GM18508 (cell line): ENCODE measurements around the gene TIMM13.

ENCODE experiments used
- ATAC-seq: cut with Tn5 transposase; IDR thresholded peaks from one replicate; pipeline ENCODE4 v1.9.1; 2021; ENCODE audit warnings: moderate number of reproducible peaks; ENCODE audit not compliant: insufficient read depth, unreplicated experiment

TIMM13 gene

DNA sequence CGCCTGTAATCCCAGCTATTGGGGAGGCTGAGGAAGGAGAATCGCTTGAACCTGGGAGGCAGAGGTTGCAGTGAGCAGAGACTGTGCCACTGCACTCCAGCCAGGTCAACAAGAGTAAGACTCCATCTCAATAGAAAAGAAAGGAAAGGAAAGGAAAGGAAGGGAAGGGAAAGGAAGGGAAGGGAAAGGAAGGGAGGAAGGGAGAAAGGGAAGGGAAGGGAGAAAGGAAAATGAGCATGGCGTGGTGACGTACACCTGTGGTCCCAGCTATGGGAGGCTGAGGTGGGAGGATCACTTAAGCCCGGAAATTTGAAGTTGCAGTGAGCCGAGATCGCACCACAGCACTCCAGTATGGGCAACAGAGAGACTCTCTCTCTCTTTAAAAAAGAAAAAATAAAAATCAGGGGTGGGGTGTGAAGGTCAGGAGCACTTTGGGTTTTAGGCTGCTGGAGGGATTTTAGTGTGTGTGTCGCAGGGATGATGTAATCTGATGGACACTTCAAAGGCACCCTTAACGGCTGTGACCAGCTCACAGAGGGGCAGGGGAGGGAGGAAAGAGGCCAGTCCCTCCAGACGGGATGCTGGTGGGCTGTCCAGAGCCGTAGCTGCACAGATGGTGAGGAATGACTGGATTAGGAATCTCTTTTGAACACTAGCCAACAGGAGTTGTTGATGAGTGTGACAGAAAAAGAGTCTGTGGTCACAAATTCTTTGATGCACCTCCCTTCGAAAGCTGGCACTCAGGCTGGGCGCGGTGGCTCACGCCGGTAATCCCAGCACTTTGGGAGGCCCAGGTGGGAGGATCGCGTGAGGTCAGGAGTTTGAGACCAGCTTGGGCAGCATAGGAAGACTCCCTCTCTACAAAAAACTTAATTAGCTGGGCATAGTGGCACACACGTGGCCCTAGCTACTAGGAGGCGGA is 39.8 kb downstream of the TIMM13 start:
- ATAC-seq = no peak

DNA sequence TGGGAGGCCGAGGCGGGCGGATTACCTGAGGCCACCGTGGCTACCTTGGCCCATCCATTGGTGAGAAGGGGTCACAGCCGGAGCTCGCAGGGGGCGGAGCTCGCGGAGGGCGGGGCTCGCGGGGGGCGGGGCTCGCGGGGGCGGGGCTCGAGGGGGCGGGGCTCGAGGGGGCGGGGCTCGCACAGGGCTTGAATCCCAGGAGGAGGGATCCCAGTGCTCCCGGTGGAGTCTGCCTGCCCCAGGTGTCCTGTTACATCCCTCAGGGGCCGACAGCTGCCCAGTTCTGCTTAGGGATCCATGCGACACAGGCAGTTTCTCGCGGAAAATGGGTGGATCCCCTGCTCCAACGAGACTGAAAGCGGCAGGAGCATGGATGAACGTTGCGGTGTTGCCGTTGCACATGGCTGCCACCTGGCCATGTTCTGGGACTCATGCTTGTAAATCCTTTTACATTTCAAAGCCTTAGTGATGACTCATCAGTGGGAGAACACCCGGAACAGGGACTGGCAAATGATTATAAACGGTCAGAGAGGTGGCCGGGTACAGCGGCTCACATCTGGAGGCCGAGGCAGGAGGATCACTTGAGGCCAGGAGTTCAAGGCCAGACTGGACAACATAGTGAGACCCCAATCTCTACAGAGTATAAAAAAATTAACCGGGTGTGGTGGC is 42.2 kb downstream of the TIMM13 start:
- ATAC-seq = no peak

DNA sequence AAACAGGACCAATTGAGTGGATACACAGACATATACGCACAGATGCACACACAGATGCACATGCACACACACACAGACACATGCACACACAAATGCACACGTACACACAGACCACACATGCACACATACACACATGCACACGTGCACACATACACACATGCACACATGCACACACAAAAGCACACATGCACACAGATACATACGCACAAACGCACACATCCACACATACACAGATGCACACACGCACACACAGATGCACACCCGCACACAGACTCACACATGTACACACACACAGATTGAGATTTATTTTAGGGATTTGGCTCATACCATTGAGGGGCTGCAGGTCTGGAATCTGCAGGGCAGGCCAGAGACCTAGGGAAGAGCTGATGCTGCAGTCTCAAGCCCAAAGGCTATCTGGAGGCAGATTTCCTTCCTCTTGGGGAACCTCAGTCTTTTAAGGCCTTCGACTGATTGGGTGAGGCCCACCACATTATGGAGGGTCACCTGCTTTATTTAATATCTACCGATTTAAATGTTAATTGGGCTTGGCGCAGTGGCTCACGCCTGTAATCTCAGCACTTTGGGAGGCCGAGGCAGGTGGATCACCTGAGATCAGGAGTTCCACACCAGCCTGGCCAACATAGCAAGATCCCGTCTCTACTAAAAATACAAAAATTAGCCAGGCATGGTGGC is 44.7 kb downstream of the TIMM13 start:
- ATAC-seq = no peak

DNA sequence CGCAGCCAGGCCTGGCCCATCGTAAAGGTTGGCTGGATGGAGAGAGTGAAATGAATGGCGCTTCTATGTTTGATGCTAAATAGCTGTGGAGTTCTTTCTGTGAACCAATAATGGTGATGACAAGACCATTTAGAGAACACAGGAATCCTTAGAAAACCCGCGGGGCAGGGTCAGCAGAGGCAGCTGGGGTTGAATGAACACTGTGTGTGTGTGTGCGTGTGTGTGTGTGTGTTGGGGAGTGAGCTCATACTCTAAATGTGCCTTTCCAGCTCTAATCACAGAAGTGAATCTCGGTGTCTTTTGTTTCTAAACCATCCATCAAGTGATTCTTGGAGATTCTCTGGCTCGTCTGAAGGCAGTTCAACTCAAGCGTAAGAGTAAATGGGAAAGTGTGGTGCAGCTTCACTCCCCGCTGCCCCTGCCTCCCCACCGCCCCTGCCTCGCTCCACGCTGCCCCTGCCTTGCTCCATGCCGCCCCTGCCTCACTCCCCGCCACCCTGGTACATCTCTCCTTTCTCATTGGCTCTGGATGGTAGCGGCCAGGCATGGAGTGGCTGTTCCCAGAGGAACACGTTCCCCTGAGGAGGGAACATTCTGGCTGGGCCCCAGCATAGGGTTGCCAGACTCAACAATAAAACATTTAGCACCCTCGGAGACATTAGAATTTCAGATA is 46.1 kb downstream of the TIMM13 start:
- ATAC-seq = no peak

DNA sequence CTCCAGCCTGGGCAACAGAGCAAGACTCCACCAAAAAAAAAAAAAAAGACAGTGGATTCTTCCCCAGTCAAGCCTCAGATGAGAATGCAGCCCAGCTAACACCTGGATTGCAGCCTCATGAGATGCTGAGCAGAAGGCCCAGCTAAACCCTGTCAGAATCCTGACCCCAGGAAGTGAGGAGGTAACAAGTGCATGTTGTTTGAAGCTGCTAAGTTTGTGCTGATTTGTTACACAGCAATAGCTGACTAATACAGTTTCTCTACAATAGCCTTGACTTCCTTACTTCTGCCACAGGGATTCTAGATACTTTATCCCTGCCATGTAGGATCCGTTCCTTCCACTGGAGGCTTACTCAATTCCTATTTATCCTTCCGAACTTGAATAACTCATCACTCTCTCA is 46.8 kb downstream of the TIMM13 start:
- no peak for ATAC-seq

DNA sequence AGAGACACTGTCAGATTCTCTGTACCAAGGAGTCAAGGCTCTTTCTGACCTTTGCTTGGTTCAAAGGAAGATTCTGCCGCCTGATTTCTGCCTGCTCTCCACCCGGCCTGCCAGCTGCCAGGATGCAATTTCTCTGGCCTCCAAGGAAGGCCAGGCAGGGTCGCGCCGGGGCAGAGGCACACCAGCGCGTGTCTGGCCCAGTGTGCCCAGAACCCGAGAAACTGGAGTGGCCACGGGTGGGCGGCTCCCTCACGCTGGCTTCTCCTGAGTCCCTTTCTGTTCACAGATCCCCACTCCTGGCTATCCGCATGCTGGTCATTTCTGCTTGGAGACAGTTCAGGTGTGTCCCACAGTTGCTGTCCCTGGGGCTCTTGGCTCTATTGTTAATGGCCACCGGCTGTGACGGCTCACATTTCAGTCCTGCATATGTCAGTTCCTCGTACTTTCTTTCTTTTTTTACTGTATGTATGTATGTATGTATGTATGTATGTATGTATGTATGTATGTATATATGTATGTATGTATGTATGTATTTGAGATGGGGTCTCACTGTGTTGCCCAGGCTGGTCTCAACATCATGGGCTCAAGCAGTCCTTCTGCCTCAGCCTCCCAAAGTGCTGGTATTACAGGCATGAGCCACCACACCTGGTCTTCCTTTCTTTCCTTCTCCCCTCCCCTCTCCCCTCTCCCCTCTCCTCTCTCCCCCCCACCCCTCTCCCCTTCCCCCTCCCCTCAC is 50.4 kb downstream of the TIMM13 start:
- ATAC-seq = no peak
